ENCODE measurements around the gene MBIP.

MBIP gene

GRCh38 chr14:36260970-36261640 lies 59.3 kb downstream of the MBIP start:
- no peak for DNase-seq (ENCODE audit: low spot score)

GRCh38 chr14:36258241-36258640 lies 62.2 kb downstream of the MBIP start:
- DNase-seq (ENCODE audit: low spot score): no peak

GRCh38 chr14:36256126-36256801 lies 64.2 kb downstream of the MBIP start:
- DNase-seq (ENCODE audit: low spot score): no peak

- DNase-seq (ENCODE audit: low spot score): no peak
Observed at GRCh38 chr14:36254020-36254624, 66.3 kb downstream of the MBIP start.
